Brain microvascular endothelial cell (primary cell): Measurements from ENCODE around the gene ETFA.

ENCODE experiments used
- DNase-seq: peaks from one replicate; pipeline ENCODE4 v3.0.0-alpha.2; 2020
- H3K27ac ChIP-seq: fragments of 250-450 bp; sonication (Bioruptor Pico); 2 replicates; pipeline ENCODE4 v1.5.1; 2020; ENCODE audit warnings: mild to moderate bottlenecking, moderate library complexity
- H3K27me3 ChIP-seq: fragments of 250-450 bp; sonication (Bioruptor Pico); replicated peaks from 2 replicates; pipeline ENCODE4 v1.5.1; 2020; ENCODE audit warnings: mild to moderate bottlenecking
- H3K36me3 ChIP-seq: fragments of 250-450 bp; sonication (Bioruptor Pico); replicated peaks from 2 replicates; pipeline ENCODE4 v1.5.1; 2020; ENCODE audit warnings: mild to moderate bottlenecking
- H3K4me3 ChIP-seq: 2 replicates; pipeline ENCODE4 v1.5.1; 2011; ENCODE audit warnings: low read depth, mild to moderate bottlenecking, control low read depth, low read length, moderate library complexity
- CTCF ChIP-seq: IDR thresholded peaks from 2 replicates; pipeline ENCODE4 v1.5.1; 2011; ENCODE audit warnings: low read depth, mild to moderate bottlenecking, moderate library complexity, low read length, control low read depth, inconsistent platforms; ENCODE audit errors: missing control alignments
- in situ Hi-C: cut with HindIII; loops from 2 replicates; pipeline ENCODE4 v1.10.0; 2017; ENCODE audit warnings: low sequenced_read_pairs, low pct_ligation_motif_present

Gene ETFA

DNA sequence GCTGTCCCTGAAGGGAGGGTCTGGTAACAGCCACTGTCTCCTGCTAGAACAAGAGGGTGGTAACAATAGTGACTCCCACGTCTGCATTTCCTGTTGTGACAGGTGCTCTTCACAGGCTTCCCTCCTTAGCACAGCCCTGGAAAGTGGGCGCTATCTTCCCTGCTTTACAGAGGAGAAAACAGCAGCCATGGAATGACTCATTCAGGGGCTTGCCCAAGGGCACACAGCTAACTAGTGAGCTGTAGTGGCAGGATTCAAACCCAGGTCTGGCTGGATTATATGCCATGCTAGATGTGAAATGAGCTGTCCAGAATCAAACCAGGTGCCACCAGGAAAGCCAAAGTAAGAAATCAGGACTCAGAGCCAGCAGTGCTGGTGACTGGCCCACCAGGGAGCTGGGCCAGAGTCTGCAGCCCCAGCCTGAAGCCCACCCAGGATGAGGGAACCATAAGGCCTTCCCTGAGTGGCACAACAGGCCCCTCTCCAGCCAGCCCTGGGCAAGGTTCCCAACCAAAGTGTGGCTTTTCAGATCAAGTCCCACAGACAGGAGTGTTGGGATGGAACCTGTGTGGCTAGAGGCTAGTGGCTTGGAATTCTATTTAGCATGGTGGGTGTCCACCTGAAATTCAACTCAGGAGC is 102.4 kb downstream of the ETFA start:
- no peak overlapping the region for H3K27ac ChIP-seq
- in situ Hi-C loops: no loop called here
- no peak for TF ChIP-seq CTCF
- no peak for DNase-seq
- H3K4me3 ChIP-seq: no peak overlapping the region
- H3K27me3 ChIP-seq: no peaks in the 10 kb centered on the region
- H3K36me3 ChIP-seq: no peaks in the 10 kb centered on the region

- no peak for DNase-seq
- in situ Hi-C loops: no loop called here
- H3K27me3 ChIP-seq: no peaks in the 10 kb centered on the region
- TF ChIP-seq CTCF: no peak
- no peak overlapping the region for H3K27ac ChIP-seq
- no peaks in the 10 kb centered on the region for H3K36me3 ChIP-seq
- H3K4me3 ChIP-seq: no peak overlapping the region
These were observed 103.0 kb downstream of the ETFA start for GRCh38 chr15:76208084-76208785.

DNA sequence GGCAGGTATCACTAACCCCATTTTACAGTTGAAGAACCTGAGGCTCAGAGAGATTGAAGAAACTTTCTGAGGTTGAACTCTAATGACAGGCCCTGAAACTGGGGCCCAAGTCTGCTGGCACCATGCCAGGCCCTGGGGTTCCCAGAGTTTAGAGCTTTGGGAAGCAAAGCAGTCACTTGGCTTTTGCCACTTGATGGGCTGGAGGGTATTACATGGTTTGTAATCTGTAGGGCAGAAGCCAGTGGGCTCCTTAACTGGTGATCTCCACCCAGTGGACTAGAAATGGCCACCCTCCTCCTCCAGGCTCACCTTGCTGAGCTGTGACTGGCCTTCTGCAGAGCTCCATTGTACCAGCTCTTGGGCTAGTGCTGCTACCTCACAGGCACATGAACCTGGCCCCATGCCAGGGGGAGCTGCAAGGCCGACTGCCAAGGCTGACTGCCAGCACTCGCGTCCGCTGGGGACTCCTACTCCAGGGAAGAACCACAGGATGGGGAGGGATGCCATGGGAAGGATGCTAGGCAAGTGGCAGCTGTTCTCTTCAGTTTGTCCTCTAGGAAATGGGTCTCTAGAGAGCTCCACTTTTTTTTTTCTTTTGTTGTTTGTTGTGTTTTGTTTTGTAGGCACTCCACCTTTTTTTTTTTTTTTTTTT is 104.8 kb downstream of the ETFA start:
- DNase-seq: peak; percentile 15
- H3K36me3 ChIP-seq: no peaks in the 10 kb centered on the region
- H3K27me3 ChIP-seq: no peaks in the 10 kb centered on the region
- no peak for TF ChIP-seq CTCF
- H3K27ac ChIP-seq: no peak overlapping the region
- H3K4me3 ChIP-seq: no peak overlapping the region
- in situ Hi-C loops: no loop called here

- Histone ChIP-seq H3K36me3 (no peaks in the 10 kb centered on the region), H3K27ac (no peak overlapping the region), H3K4me3 (no peak overlapping the region), H3K27me3 (no peaks in the 10 kb centered on the region)
- TF ChIP-seq CTCF: no peak
- DNase-seq: no peak
- in situ Hi-C loops: no loop called here
These were observed 106.3 kb downstream of the ETFA start for GRCh38 chr15:76204916-76205460.

DNA sequence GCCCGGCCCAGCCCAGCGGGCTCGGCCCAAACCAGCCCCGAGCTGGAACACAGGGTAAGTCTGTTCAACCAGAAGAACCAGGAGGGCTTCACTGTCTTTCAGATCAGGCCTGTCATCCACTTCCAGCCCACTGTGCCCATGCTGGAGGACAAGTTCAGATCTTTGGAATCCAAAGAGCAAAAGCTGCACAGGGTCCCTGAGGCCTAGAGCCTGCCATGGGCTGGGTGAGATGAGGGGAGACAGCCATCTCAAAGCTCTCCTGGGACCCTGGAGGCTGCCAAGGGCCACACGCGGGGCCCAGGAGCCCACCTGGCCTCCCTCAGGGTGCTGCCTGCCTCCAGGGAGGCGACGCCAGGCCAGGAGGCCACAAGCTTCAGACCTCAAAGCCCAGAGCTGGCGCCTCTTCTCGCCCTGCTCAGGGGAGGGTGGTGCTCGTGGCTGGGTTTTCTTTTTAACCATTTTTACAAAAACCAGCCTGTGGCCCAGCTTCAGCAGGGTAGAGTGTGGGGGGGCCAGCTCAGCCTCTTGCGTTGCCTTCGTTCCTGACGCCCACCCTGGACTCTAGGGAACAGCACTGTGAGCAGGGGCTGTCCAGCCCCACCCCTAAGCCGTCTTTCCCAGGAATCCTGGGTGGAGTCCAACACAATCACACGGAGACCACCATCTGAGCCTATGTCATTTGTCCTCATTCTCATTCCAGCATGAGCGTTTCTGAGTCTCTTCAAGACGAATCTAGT is 107.0 kb downstream of the ETFA start:
- Histone ChIP-seq H3K4me3 (no peak overlapping the region), H3K27ac (no peak overlapping the region), H3K27me3 (no peaks in the 10 kb centered on the region), H3K36me3 (no peaks in the 10 kb centered on the region)
- no peak for TF ChIP-seq CTCF
- in situ Hi-C loops: no loop called here
- DNase-seq: no peak
